HepG2 (cell line): Measurements from ENCODE around the gene PRMT7. TPM values are rescaled to one million over a fixed set of nuclear protein-coding genes. Genes with fewer than 3 reads are reported as not detected.

ENCODE experiments used
- ATAC-seq: fragments of 200-7000 bp; cut with Tn5 transposase; 3 replicates; pipeline ENCODE4 v1.9.1; 2020; ENCODE audit warnings: mild to moderate bottlenecking, moderate library complexity
- BruUV-seq: library from RNA; stranded (reverse); fragments of 400-500 nt; replicated peaks from 2 replicates; lab custom pipeline; 2021; lab: Mats Ljungman, UMichigan
- CTCF ChIA-PET: fragments of 300-600 bp; formaldehyde crosslinking; extraction: SDS; loops from one replicate; lab custom pipeline; 2021; ENCODE audit warnings: low total read pairs, inconsistent platforms, low intra/inter-chr PET ratio; lab: Yijun Ruan, JAX
- POLR2A ChIA-PET: fragments of 350-600 bp; sonication (Branson Sonifier 250); formaldehyde crosslinking; loops from one replicate; lab custom pipeline; 2020; ENCODE audit warnings: antibody characterized with exemption, inconsistent platforms; lab: Yijun Ruan, JAX
- DNase-seq: peaks from one replicate; pipeline ENCODE4 v3.0.0-alpha.2; 2015; ENCODE audit warnings: low spot score
- FAIRE-seq: peaks from 3 replicates; lab custom pipeline; 2011; peaks lifted over from hg19 to GRCh38; lab: Jason Lieb, UNC
- H2AFZ ChIP-seq: one replicate; pipeline ENCODE4 v1.6.1; 2011; ENCODE audit warnings: low read length, inconsistent platforms
- H3K27ac ChIP-seq: fragments of 300-600 bp; 3 replicates; pipeline ENCODE4 v1.8.0; 2011; ENCODE audit warnings: mixed run types, mild to moderate bottlenecking, mixed read lengths, low read length, inconsistent platforms; ENCODE audit not compliant: insufficient read depth; ENCODE audit errors: extremely low read length
- H3K27me3 ChIP-seq, 2 experiments: fragments of 200-600 bp in 1 of 2; 2 replicates in 1 of 2; 3 replicates in 1 of 2; pipeline versions ENCODE4 v1.6.0 to v1.8.0; 2011; ENCODE audit warnings: low read length in 2 of 2, mild to moderate bottlenecking in 2 of 2, moderate library complexity in 2 of 2, inconsistent platforms in 1 of 2; ENCODE audit not compliant: insufficient read depth in 2 of 2, control insufficient read depth in 1 of 2
- H3K36me3 ChIP-seq, 2 experiments: fragments of 200-600 bp in 1 of 2; replicated peaks in 1 of 2; 2 replicates in 1 of 2; 3 replicates in 1 of 2; pipeline versions ENCODE4 v1.5.1 to v1.8.0; 2011; ENCODE audit warnings: low read length in 2 of 2, inconsistent platforms in 1 of 2; ENCODE audit not compliant: insufficient read depth in 2 of 2, control insufficient read depth in 1 of 2
- H3K4me1 ChIP-seq: 2 replicates; pipeline ENCODE4 v1.5.1; 2012; ENCODE audit warnings: low read length, inconsistent platforms; ENCODE audit not compliant: insufficient read depth
- H3K4me2 ChIP-seq: 2 replicates; pipeline ENCODE4 v1.6.0; 2011; ENCODE audit warnings: low read depth, low read length, inconsistent platforms
- H3K4me3 ChIP-seq, 3 experiments: fragments of 200-600 bp in 1 of 3; sonication (generic), shearing (Covaris generic) in 1 of 3; replicated peaks in 1 of 3; 2 replicates each; pipeline ENCODE4 v1.5.1; 2011 to 2016; ENCODE audit warnings: low read length in 3 of 3, inconsistent platforms in 2 of 3, low read depth in 2 of 3, mild to moderate bottlenecking in 2 of 3, control low read depth in 1 of 3, mixed read lengths in 1 of 3; ENCODE audit not compliant: insufficient read depth in 1 of 3
- H3K79me2 ChIP-seq: one replicate; pipeline ENCODE4 v1.6.1; 2011; ENCODE audit warnings: low read length, inconsistent platforms; ENCODE audit not compliant: insufficient read depth
- H3K9ac ChIP-seq: 2 replicates; pipeline ENCODE4 v1.6.0; 2011; ENCODE audit warnings: mild to moderate bottlenecking, low read depth, low read length, inconsistent platforms; ENCODE audit not compliant: insufficient read depth
- H3K9me3 ChIP-seq: 2 replicates; pipeline ENCODE4 v1.5.1; 2012; ENCODE audit warnings: mild to moderate bottlenecking, low read length
- H4K20me1 ChIP-seq: 2 replicates; pipeline ENCODE4 v1.6.0; 2011; ENCODE audit warnings: inconsistent platforms, mild to moderate bottlenecking, low read length, moderate library complexity; ENCODE audit not compliant: insufficient read depth
- AKNA ChIP-seq: sonication (generic); formaldehyde crosslinking; IDR thresholded peaks from 2 replicates; pipeline ENCODE4 v1.4.0; 2020; ENCODE audit warnings: missing genetic modification reagents, borderline replicate concordance
- CENPX ChIP-seq: sonication (generic); formaldehyde crosslinking; IDR thresholded peaks from 2 replicates; pipeline ENCODE4 v1.9.0; 2021; ENCODE audit warnings: mild to moderate bottlenecking, missing genetic modification reagents, moderate library complexity
- ELF4 ChIP-seq: sonication (generic); formaldehyde crosslinking; IDR thresholded peaks from 2 replicates; pipeline ENCODE4 v1.5.0; 2020; ENCODE audit warnings: missing genetic modification reagents, mild to moderate bottlenecking, moderate library complexity, borderline replicate concordance
- GTF2F1 ChIP-seq: fragments of 150-350 bp; IDR thresholded peaks from 2 replicates; pipeline ENCODE4 v1.6.1; 2014; ENCODE audit warnings: low read length
- IRF9 ChIP-seq: sonication (generic); formaldehyde crosslinking; IDR thresholded peaks from 2 replicates; pipeline ENCODE4 v1.8.0; 2022; ENCODE audit warnings: missing genetic modification reagents, mild to moderate bottlenecking, borderline replicate concordance
- JARID2 ChIP-seq: sonication (generic); formaldehyde crosslinking; IDR thresholded peaks from 2 replicates; pipeline ENCODE4 v1.8.1; 2023; ENCODE audit warnings: missing genetic modification reagents, inconsistent platforms; ENCODE audit not compliant: insufficient replicate concordance
- NFYC ChIP-seq: IDR thresholded peaks from 2 replicates; pipeline ENCODE4 v1.6.1; 2016; ENCODE audit warnings: missing genetic modification reagents, missing compliant biosample characterization
- SP140L ChIP-seq: sonication (generic); formaldehyde crosslinking; IDR thresholded peaks from 2 replicates; pipeline ENCODE4 v1.4.0; 2020; ENCODE audit warnings: missing genetic modification reagents, borderline replicate concordance
- ZNF142 ChIP-seq: sonication (generic); formaldehyde crosslinking; IDR thresholded peaks from 2 replicates; pipeline ENCODE4 v1.4.0; 2020; ENCODE audit warnings: missing genetic modification reagents
- ZNF3 ChIP-seq: IDR thresholded peaks from 2 replicates; pipeline ENCODE4 v1.7.0; 2017; ENCODE audit warnings: inconsistent platforms
- ZNF317 ChIP-seq: sonication (generic); formaldehyde crosslinking; IDR thresholded peaks from 2 replicates; pipeline ENCODE4 v1.5.0; 2020; ENCODE audit warnings: mild to moderate bottlenecking, missing genetic modification reagents
- WGBS: methylation state at CpG from one replicate; pipeline ENCODE4 v1.1.6; 2017; ENCODE audit warnings: low lambda C conversion rate; 5-methylcytosine and 5-hydroxymethylcytosine counted together
- in situ Hi-C: cut with HindIII; loops from 2 replicates; pipeline ENCODE4 v1.10.0; 2017; ENCODE audit warnings: low pct_unique_long_range_greater_than_20kb; ENCODE audit not compliant: extremely low pct_ligation_motif_present
- intact Hi-C: fragments of 100-400 bp; cut with micrococcal nuclease; formaldehyde crosslinking; loops from one replicate; pipeline ENCODE4 v1.10.0; 2022; ENCODE audit not compliant: unreplicated experiment
- polyA plus RNA-seq, 8 experiments: library from polyadenylated mRNA; depleted of rRNA in 3 of 8; stranded (reverse) in 7 of 8; unstranded in 1 of 8; fragments of >200 nt; fragmentation: Illumina TruSeq in 4 of 8; extraction: Trizol in 4 of 8; gene quantifications; 2 replicates each; pipeline versions ENCODE4 v1.2.1 to v1.2.3, GENCODE V29; 2011 to 2016; ENCODE audit warnings: low read depth in 4 of 8, missing spikeins in 1 of 8, mixed read lengths in 1 of 8; ENCODE audit not compliant: insufficient read depth in 1 of 8
- total RNA-seq, 5 experiments: library from RNA; depleted of rRNA; stranded (reverse); fragments of >200 nt; fragmentation: Illumina TruSeq; extraction: Trizol; gene quantifications; 2 replicates each; pipeline ENCODE4 v1.2.3, GENCODE V29; 2016; ENCODE audit warnings: low read depth in 1 of 5

Gene PRMT7
- total and polyA plus RNA-seq, 2 of the 13 experiments (the other 11 are each of a cell fraction or from before 2014, with no cell fraction given), result 47.5 to 55.0 TPM

GRCh38 chr16:68372806-68373205 lies 62.0 kb downstream of the PRMT7 start (continued):
- TF ChIP-seq ZNF142 (CRISPR knock-in tag) (no peak), ELF4 (CRISPR knock-in tag) (no peak), JARID2 (CRISPR knock-in tag) (no peak), ZNF317 (CRISPR knock-in tag) (no peak), NFYC (CRISPR knock-in tag) (no peak)

- intact Hi-C loops (no loop called here), in situ Hi-C loops (no loop called here)
- no peak overlapping the region for H3K9ac ChIP-seq
- no peaks in the 10 kb centered on the region for H3K36me3 ChIP-seq
- no peak overlapping the region for H2AFZ ChIP-seq
- H3K27ac ChIP-seq, result no peak overlapping the region
- H4K20me1 ChIP-seq, result no peaks in the 10 kb centered on the region
- FAIRE-seq (no peak), DNase-seq (no peak), ATAC-seq (peak; percentile 17)
- H3K4me1 ChIP-seq, result no peaks in the 10 kb centered on the region
- CTCF ChIA-PET, result no interaction called here
- H3K79me2 ChIP-seq, result no peaks in the 10 kb centered on the region
- no peaks in the 10 kb centered on the region for H3K9me3 ChIP-seq
- no TSS peak for BruUV-seq
- no peak overlapping the region for H3K4me2 ChIP-seq
- H3K4me3 ChIP-seq, result no peak overlapping the region
- peaks cover 8 to 69% of the 10 kb centered on the region in 2 experiments; a peak in 4 of 5 replicates for H3K27me3 ChIP-seq
- POLR2A ChIA-PET, result no interaction called here
- 29% methylated on average over 18 of the region's 18 CpGs for WGBS
- TF ChIP-seq AKNA (CRISPR knock-in tag) (no peak), GTF2F1 (no peak), IRF9 (CRISPR knock-in tag) (no peak), SP140L (CRISPR knock-in tag) (no peak), ZNF3 (no peak), CENPX (CRISPR knock-in tag) (no peak)
Measured at GRCh38 chr16:68373528-68374245, 62.9 kb downstream of the PRMT7 start.
